Testis (tissue), 2 donors: ENCODE measurements around the gene TSPAN33.

ENCODE experiments used
- POLR2A ChIP-seq: fragments of 450-650 bp; IDR thresholded peaks from one replicate; pipeline ENCODE4 v1.6.1; 2017; ENCODE audit warnings: antibody characterized with exemption, mild to moderate bottlenecking, moderate library complexity
- TF ChIP-seq, protein P1 (sequence below), 3 experiments: fragments of 450-650 bp in 2 of 3; fragments of 200-600 bp in 1 of 3; sonication (generic) in 1 of 3; IDR thresholded peaks; one replicate each; pipeline ENCODE4 v1.5.1; 2016 to 2019; ENCODE audit warnings: antibody characterized with exemption in 3 of 3, mild to moderate bottlenecking in 2 of 3, moderate library complexity in 1 of 3

- TF ChIP-seq, protein P1, sequence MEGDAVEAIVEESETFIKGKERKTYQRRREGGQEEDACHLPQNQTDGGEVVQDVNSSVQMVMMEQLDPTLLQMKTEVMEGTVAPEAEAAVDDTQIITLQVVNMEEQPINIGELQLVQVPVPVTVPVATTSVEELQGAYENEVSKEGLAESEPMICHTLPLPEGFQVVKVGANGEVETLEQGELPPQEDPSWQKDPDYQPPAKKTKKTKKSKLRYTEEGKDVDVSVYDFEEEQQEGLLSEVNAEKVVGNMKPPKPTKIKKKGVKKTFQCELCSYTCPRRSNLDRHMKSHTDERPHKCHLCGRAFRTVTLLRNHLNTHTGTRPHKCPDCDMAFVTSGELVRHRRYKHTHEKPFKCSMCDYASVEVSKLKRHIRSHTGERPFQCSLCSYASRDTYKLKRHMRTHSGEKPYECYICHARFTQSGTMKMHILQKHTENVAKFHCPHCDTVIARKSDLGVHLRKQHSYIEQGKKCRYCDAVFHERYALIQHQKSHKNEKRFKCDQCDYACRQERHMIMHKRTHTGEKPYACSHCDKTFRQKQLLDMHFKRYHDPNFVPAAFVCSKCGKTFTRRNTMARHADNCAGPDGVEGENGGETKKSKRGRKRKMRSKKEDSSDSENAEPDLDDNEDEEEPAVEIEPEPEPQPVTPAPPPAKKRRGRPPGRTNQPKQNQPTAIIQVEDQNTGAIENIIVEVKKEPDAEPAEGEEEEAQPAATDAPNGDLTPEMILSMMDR (IDR thresholded peaks at IDR 0.05) = no peak
- TF ChIP-seq POLR2A = no peak
These were observed 21.6 kb upstream of the TSPAN33 start for GRCh38 chr7:129122751-129123509.
